ENCODE measurements around the gene GJA4. TPM values are rescaled to one million over a fixed set of nuclear protein-coding genes. Genes with fewer than 3 reads are reported as not detected.

The GJA4 gene
- total RNA-seq, 1 experiment from 2014 or later = not detected

DNA sequence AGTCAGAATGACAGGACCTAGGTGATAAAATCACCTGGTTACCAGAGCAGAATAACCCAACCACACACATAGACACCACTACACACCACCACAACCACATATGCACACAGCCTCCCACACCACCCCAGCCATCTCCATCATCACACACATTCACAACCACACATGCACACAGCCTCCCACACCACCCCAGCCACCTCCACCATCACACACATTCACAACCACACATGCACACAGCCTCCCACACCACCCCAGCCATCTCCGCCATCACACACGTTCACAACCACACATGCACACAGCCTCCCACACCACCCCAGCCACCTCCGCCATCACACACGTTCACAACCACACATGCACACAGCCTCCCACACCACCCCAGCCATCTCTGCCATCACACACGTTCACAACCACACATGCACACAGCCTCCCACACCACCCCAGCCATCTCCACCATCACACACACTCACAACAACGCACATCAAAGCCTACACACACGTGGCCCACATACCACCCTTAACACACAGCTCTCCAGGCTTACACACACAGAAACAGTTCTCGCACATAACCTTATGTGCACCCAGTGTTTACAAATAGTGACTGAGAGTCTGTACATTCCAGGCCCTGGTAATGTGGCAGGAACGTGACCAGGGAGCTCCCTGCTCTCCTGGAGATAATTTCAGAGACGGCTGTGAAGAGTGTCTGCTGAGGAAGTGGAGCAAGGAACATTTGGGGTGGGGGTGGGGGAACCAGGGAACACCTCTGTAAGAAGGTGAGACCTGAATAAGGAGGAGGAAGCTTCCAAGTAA lies 15.1 kb upstream of the GJA4 start:
- TF ChIP-seq EZH2 (IDR thresholded peaks at IDR 0.05; ENCODE audit: borderline replicate concordance, low read depth, low read length, poor library complexity, severe bottlenecking) = no peak
- TF ChIP-seq, protein P1, sequence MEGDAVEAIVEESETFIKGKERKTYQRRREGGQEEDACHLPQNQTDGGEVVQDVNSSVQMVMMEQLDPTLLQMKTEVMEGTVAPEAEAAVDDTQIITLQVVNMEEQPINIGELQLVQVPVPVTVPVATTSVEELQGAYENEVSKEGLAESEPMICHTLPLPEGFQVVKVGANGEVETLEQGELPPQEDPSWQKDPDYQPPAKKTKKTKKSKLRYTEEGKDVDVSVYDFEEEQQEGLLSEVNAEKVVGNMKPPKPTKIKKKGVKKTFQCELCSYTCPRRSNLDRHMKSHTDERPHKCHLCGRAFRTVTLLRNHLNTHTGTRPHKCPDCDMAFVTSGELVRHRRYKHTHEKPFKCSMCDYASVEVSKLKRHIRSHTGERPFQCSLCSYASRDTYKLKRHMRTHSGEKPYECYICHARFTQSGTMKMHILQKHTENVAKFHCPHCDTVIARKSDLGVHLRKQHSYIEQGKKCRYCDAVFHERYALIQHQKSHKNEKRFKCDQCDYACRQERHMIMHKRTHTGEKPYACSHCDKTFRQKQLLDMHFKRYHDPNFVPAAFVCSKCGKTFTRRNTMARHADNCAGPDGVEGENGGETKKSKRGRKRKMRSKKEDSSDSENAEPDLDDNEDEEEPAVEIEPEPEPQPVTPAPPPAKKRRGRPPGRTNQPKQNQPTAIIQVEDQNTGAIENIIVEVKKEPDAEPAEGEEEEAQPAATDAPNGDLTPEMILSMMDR (conservative IDR thresholded peaks at IDR 0.05; ENCODE audit: low read depth, low read length) = no peak
- H3K4me1 ChIP-seq (ENCODE audit: insufficient read depth, low read length, poor library complexity, severe bottlenecking) = no peaks in the 10 kb centered on the region
- intact Hi-C loops (cut with micrococcal nuclease; ENCODE audit: unreplicated experiment) = no loop called here
- H3K9me3 ChIP-seq (ENCODE audit: low read depth, low read length, poor library complexity, severe bottlenecking) = no peaks in the 10 kb centered on the region
- ChIA-PET POLR2A (ENCODE audit: low non-redundant PET) (no interaction called here), CTCF (no interaction called here)
- no peak for DNase-seq (ENCODE audit: low spot score)
- no peak overlapping the region for H3K27ac ChIP-seq (ENCODE audit: low read depth, low read length, poor library complexity, severe bottlenecking)
- no TSS peak for BruUV-seq (replicated peaks)
- peaks cover 37% of the 10 kb centered on the region for H3K27me3 ChIP-seq (replicated peaks; ENCODE audit: insufficient read depth, low read depth, low read length, poor library complexity)
- H3K4me3 ChIP-seq (ENCODE audit: low read depth, low read length, poor library complexity, severe bottlenecking) = no peak overlapping the region
- H3K36me3 ChIP-seq (ENCODE audit: insufficient read depth, low read length, poor library complexity, severe bottlenecking) = no peaks in the 10 kb centered on the region

DNA sequence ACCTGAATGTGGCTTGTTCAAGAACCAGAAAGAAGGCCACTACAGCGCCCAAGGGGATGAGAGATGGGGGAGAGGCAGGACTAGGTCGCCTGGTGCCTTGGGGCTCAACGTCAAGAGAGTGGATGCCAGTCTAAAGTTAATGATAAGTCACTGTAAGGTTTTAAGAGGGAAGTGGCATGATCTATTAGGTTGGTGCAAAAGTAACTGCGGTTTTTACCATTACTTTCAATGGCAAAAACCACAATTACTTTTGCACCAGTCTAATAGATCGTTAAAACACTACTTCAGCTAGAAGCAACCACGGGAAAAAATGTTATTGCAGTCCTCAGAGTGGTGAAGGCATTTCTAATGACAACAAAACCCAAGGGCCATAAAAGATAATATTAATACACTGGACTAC lies 14.4 kb upstream of the GJA4 start:
- H3K4me3 ChIP-seq (ENCODE audit: low read depth, low read length, poor library complexity, severe bottlenecking) = no peak overlapping the region
- no peaks in the 10 kb centered on the region for H3K4me1 ChIP-seq (ENCODE audit: insufficient read depth, low read length, poor library complexity, severe bottlenecking)
- no TSS peak for BruUV-seq (replicated peaks)
- intact Hi-C loops (cut with micrococcal nuclease; ENCODE audit: unreplicated experiment) = no loop called here
- DNase-seq (ENCODE audit: low spot score) = no peak
- ChIA-PET POLR2A (ENCODE audit: low non-redundant PET) (no interaction called here), CTCF (no interaction called here)
- H3K27ac ChIP-seq (ENCODE audit: low read depth, low read length, poor library complexity, severe bottlenecking) = no peak overlapping the region
- H3K9me3 ChIP-seq (ENCODE audit: low read depth, low read length, poor library complexity, severe bottlenecking) = no peaks in the 10 kb centered on the region
- no peaks in the 10 kb centered on the region for H3K36me3 ChIP-seq (ENCODE audit: insufficient read depth, low read length, poor library complexity, severe bottlenecking)
- H3K27me3 ChIP-seq (replicated peaks; ENCODE audit: insufficient read depth, low read depth, low read length, poor library complexity) = peaks cover 39% of the 10 kb centered on the region
- TF ChIP-seq, protein P1 (conservative IDR thresholded peaks at IDR 0.05; ENCODE audit: low read depth, low read length) = no peak
- no peak for TF ChIP-seq EZH2 (IDR thresholded peaks at IDR 0.05; ENCODE audit: borderline replicate concordance, low read depth, low read length, poor library complexity, severe bottlenecking)

DNA sequence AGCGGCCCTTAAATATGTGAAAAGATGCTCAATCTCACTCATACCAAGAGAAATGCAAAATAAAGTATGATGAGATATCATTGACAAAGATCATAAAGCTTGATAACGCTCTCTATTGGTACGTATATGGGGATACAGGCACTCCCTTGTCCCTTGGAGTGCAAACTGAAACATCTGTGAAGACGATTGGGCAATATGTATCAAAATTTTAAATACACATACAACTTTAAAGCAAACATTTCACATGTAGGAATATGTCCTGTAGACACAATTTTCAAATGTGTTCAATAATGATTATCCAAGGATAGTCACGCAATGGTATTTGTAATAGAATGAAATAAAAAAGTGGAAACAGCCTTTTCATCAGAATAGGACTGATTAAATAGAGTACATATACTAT lies 13.8 kb upstream of the GJA4 start:
- Histone ChIP-seq H3K4me3 (ENCODE audit: low read depth, low read length, poor library complexity, severe bottlenecking) (no peak overlapping the region), H3K36me3 (ENCODE audit: insufficient read depth, low read length, poor library complexity, severe bottlenecking) (no peaks in the 10 kb centered on the region), H3K27ac (ENCODE audit: low read depth, low read length, poor library complexity, severe bottlenecking) (no peak overlapping the region), H3K4me1 (ENCODE audit: insufficient read depth, low read length, poor library complexity, severe bottlenecking) (no peaks in the 10 kb centered on the region), H3K9me3 (ENCODE audit: low read depth, low read length, poor library complexity, severe bottlenecking) (no peaks in the 10 kb centered on the region), H3K27me3 (replicated peaks; ENCODE audit: insufficient read depth, low read depth, low read length, poor library complexity) (peaks cover 39% of the 10 kb centered on the region)
- no peak for TF ChIP-seq EZH2 (IDR thresholded peaks at IDR 0.05; ENCODE audit: borderline replicate concordance, low read depth, low read length, poor library complexity, severe bottlenecking)
- TF ChIP-seq, protein P1 (conservative IDR thresholded peaks at IDR 0.05; ENCODE audit: low read depth, low read length) = no peak
- CTCF ChIA-PET = no interaction called here
- no TSS peak for BruUV-seq (replicated peaks)
- intact Hi-C loops (cut with micrococcal nuclease; ENCODE audit: unreplicated experiment) = no loop called here
- POLR2A ChIA-PET (ENCODE audit: low non-redundant PET) = no interaction called here
- DNase-seq (ENCODE audit: low spot score) = no peak

Measured in A673 (cell line).